Measurements from ENCODE around the gene HPS1.

Gene HPS1

DNA sequence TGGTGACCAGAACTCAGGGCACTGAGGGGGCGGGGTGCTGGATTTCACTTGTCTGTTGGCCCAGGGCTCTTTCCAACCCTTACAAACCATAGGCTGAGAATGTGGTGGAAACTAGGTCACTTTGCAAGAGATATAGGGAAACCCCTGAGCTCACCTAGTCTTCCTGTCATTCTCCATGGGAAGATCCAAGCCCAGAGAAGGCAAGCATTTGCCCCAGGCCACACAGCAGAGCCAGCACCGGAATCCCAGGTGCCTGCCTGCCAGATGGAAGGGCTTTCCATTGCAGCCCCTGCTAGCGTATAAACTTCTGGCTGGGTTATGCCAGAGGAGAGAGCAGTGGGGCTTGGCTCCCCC is 32.2 kb downstream of the HPS1 start:
- no peak for TF ChIP-seq CTCF (IDR thresholded peaks at IDR 0.05; ENCODE audit: low read depth, low read length, missing control alignments)
- no peak for DNase-seq (ENCODE audit: low read depth)
- H3K4me3 ChIP-seq (ENCODE audit: low read depth, low read length): no peak overlapping the region

DNA sequence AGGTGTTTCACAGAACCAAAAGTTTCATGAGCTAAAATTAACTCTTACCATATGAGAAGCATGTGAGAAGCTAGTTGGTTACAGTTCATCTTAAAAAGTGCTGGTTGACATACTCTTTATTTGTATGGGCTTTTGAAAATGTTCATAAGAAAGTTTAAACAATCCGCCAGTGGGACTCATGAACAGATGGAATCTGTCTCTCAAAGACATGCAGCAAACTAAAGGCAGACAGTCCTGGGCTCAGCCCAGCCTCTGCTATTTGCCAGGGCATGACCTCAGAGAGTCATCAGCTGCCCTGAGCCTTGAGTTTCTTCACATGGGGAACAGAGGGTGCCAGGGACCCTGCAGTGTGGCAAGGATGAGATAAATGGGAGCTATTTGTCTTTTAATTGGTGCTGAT is 35.0 kb downstream of the HPS1 start:
- no peak for DNase-seq (ENCODE audit: low read depth)
- no peak overlapping the region for H3K4me3 ChIP-seq (ENCODE audit: low read depth, low read length)
- TF ChIP-seq CTCF (IDR thresholded peaks at IDR 0.05; ENCODE audit: low read depth, low read length, missing control alignments): no peak

GRCh38 chr10:98411166-98411565 is 35.6 kb downstream of the HPS1 start:
- H3K4me3 ChIP-seq (ENCODE audit: low read depth, low read length): no peak overlapping the region
- no peak for TF ChIP-seq CTCF (IDR thresholded peaks at IDR 0.05; ENCODE audit: low read depth, low read length, missing control alignments)
- DNase-seq (ENCODE audit: low read depth): no peak

GRCh38 chr10:98410759-98411158 is 36.0 kb downstream of the HPS1 start:
- no peak overlapping the region for H3K4me3 ChIP-seq (ENCODE audit: low read depth, low read length)
- TF ChIP-seq CTCF (IDR thresholded peaks at IDR 0.05; ENCODE audit: low read depth, low read length, missing control alignments): no peak
- DNase-seq (ENCODE audit: low read depth): no peak

- no peak for DNase-seq (ENCODE audit: low read depth)
- TF ChIP-seq CTCF (IDR thresholded peaks at IDR 0.05; ENCODE audit: low read depth, low read length, missing control alignments): no peak
- H3K4me3 ChIP-seq (ENCODE audit: low read depth, low read length): no peak overlapping the region
Observed at GRCh38 chr10:98410135-98410743, 36.5 kb downstream of the HPS1 start.

- no peak overlapping the region for H3K4me3 ChIP-seq (ENCODE audit: low read depth, low read length)
- TF ChIP-seq CTCF (IDR thresholded peaks at IDR 0.05; ENCODE audit: low read depth, low read length, missing control alignments): no peak
- DNase-seq (ENCODE audit: low read depth): no peak
Observed at GRCh38 chr10:98408799-98409198, 37.9 kb downstream of the HPS1 start.

GRCh38 chr10:98407744-98408241 is 38.9 kb downstream of the HPS1 start:
- no peak for TF ChIP-seq CTCF (IDR thresholded peaks at IDR 0.05; ENCODE audit: low read depth, low read length, missing control alignments)
- no peak overlapping the region for H3K4me3 ChIP-seq (ENCODE audit: low read depth, low read length)
- DNase-seq (ENCODE audit: low read depth): no peak
